NOMO-1 (cell line): ENCODE measurements around the gene PPM1E.

Source experiments
- DNase-seq, 2 experiments: peaks; one replicate each; lab custom pipeline; 2025; ENCODE audit not compliant: unreplicated experiment in 2 of 2; lab: John Stamatoyannopoulos, UW

Gene PPM1E

GRCh38 chr17:58991718-58992331 lies 236.2 kb downstream of the PPM1E start:
- DNase-seq = no peak

- no peak for DNase-seq
These were observed 237.7 kb downstream of the PPM1E start for GRCh38 chr17:58993311-58993710.

- no peak for DNase-seq
These were observed 239.7 kb downstream of the PPM1E start for GRCh38 chr17:58995247-58995940.

- DNase-seq = peak; percentile 62 to 88
These were observed 241.3 kb downstream of the PPM1E start for GRCh38 chr17:58996968-58997367.

- no peak for DNase-seq
These were observed 242.3 kb downstream of the PPM1E start for GRCh38 chr17:58997756-58998553.

GRCh38 chr17:58998871-58999270 lies 243.2 kb downstream of the PPM1E start:
- no peak for DNase-seq

- no peak for DNase-seq
These were observed 243.8 kb downstream of the PPM1E start for GRCh38 chr17:58999500-58999899.

- DNase-seq = no peak
These were observed 244.4 kb downstream of the PPM1E start for GRCh38 chr17:59000022-59000421.

GRCh38 chr17:59001158-59001814 lies 245.6 kb downstream of the PPM1E start:
- DNase-seq = peak; percentile 70 to 96

- no peak for DNase-seq
These were observed 246.5 kb downstream of the PPM1E start for GRCh38 chr17:59002126-59002525.

- DNase-seq = no peak
These were observed 247.2 kb downstream of the PPM1E start for GRCh38 chr17:59002848-59003247.

- DNase-seq = no peak
These were observed 248.2 kb downstream of the PPM1E start for GRCh38 chr17:59003860-59004259.

GRCh38 chr17:59004338-59005111 lies 248.9 kb downstream of the PPM1E start:
- DNase-seq = peak; percentile 37 to 58

- no peak for DNase-seq
These were observed 252.3 kb downstream of the PPM1E start for GRCh38 chr17:59007995-59008394.

GRCh38 chr17:59008737-59009136 lies 253.1 kb downstream of the PPM1E start:
- no peak for DNase-seq

- no peak for DNase-seq
These were observed 254.4 kb downstream of the PPM1E start for GRCh38 chr17:59010026-59010425.

GRCh38 chr17:59011975-59012374 lies 256.3 kb downstream of the PPM1E start:
- DNase-seq = no peak

GRCh38 chr17:59018019-59018418 lies 262.4 kb downstream of the PPM1E start:
- DNase-seq = no peak

- no peak for DNase-seq
These were observed 269.3 kb downstream of the PPM1E start for GRCh38 chr17:59024916-59025315.

GRCh38 chr17:59026176-59026939 lies 270.7 kb downstream of the PPM1E start:
- DNase-seq = no peak
